Activated naive CD4-positive, alpha-beta T cell treated with anti-CD3 and anti-CD28 coated beads, Interleukin-2, amount 10 ng/mL, durations not matched to agents 5 hours and 36 hours (primary cell): ENCODE data around the gene PSPH. TPM values are rescaled to one million over a fixed set of nuclear protein-coding genes. Genes with fewer than 3 reads are reported as not detected.

Experiments
- total RNA-seq, 2 experiments: library from RNA; stranded (reverse); gene quantifications; one replicate each; pipeline ENCODE4 v1.2.3, GENCODE V29; 2021

The PSPH gene
- total RNA-seq: 1 to 10 TPM; 7.9 to 8.8 TPM

DNA sequence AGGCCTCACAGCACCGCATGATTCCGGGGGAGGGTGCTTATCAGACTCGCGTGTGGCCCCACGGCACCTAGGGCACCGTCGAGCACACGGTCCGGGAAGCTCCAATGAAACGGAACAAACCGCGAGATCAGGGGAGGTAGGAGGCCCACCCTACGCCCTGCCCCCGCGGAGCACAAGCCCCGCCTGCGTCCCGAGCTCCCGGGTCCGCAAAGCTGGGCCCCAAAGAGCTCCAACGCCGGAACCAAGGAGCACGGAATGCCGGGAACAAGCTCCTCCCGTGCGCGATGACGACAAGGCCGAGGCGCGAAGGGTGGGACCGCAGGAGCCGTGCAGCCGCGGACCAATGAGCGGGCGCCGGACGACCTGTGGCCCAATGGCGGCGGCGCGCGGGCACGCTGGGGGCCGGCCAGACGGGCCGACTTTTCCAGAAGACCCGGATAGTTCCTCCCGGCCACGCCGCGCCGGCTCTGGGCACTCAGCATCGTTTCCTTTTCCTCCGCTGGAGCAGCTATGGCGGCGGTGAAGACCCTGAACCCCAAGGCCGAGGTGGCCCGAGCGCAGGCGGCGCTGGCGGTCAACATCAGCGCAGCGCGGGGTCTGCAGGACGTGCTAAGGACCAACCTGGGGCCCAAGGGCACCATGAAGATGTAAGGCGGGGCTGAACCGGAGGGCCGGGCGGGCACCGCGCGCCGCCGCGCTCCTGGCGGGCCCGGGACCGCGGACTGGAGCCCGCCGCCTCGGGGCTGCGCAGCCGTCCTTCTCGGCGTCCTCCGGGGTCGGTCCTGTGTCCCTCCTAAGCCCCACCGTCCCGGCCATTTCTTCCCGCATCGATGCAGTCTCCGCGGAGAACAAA lies at the start of gene PSPH, which contains the start of gene CCT6A:
TSS of gene PSPH (minus strand) at position 106 of the 853 bp plus-strand sequence. CDS start 30,232 bp downstream, outside the sequence.
TSS of gene CCT6A (plus strand) at position 427 of the 853 bp plus-strand sequence. CDS start at position 511, 84 bp downstream.

DNA sequence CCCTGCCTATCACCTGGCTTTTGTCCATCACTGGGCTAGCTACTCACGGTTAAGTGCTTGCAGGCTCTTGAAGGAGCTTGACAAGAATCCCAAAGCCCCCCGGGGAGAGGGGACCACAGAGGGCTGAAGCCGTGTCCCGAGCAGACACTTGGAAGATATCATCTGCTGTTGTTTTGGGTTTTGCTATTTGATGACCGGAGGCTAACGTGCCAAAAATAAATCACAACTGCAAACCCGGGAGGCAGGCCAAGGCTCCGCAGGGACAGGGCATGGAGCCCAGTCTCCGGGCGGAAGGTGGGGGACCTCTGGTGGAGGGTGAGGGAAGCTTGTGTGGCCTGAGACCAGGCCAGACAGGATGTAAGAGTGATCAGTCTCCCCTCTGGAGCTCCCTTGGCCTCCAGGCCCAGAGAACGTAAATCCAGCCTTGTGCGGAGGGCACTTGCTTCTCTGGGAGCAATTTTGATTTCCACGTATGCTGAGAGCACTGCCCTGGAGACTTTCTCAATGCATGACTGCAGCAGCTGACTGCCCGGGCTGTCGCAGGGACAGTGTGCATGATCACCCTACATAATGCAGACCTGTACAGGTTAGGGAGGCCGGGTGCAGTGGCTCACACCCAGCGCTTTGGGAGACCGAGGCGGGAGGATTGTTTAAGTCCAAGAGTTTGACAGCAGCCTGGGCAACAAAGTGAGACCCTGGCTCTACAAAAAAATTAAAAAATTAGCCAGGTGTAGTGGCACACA lies 41.7 kb upstream of the PSPH start, which contains the start of gene PHKG1:
TSS of gene PHKG1 (minus strand) at position 164 of the 743 bp plus-strand sequence. CDS start 4,011 bp downstream, outside the sequence.

GRCh38 chr7:56063882-56064625 lies 12.8 kb upstream of the PSPH start, which contains the start of gene SUMF2:
SUMF2 (plus strand) TSS chr7:56064286; CDS start chr7:56064312, 26 bp downstream.

GRCh38 chr7:55964261-55965099 lies 86.8 kb downstream of the PSPH start, which contains the start of gene NIPSNAP2:
NIPSNAP2 (plus strand) TSS chr7:55964585; CDS start chr7:55964610, 25 bp downstream.

Other genes starting within 250 kb of the PSPH start
- not detected for gene SEPTIN14, start 188.7 kb downstream of the PSPH start, total RNA-seq
- 1 to 10 TPM; 1.3 to 1.6 TPM for gene ZNF713, start 164.0 kb downstream of the PSPH start, total RNA-seq
- 10 to 100 TPM; 12.2 to 13.3 TPM for gene MRPS17, start 99.6 kb downstream of the PSPH start, total RNA-seq
- 10 to 100 TPM; 32.7 to 35.9 TPM for gene NIPSNAP2, start 86.9 kb downstream of the PSPH start, total RNA-seq
- gene CCT6A, start 321 bp upstream of the PSPH start, total RNA-seq: 100 to 1,000 TPM in 1 of 2 experiments, 10 to 100 TPM in 1; 99.7 to 106 TPM
- gene SUMF2, start 12.8 kb upstream of the PSPH start, total RNA-seq: 100 to 1,000 TPM; 152 to 158 TPM
- gene PHKG1, start 41.5 kb upstream of the PSPH start, total RNA-seq: 1 to 10 TPM; 1.7 to 1.9 TPM
- gene CHCHD2, start 55.0 kb upstream of the PSPH start, total RNA-seq: 100 to 1,000 TPM; 382 to 396 TPM
- not detected for gene NUPR2, start 65.0 kb upstream of the PSPH start, total RNA-seq